Measurements from ENCODE around the gene FAM168B. TPM values are rescaled to one million over a fixed set of nuclear protein-coding genes. Genes with fewer than 3 reads are reported as not detected.

FAM168B gene
- total and polyA plus RNA-seq, 3 donors from 2014 or later, result 76.3 to 165 (median 120) TPM

- H3K27me3 ChIP-seq, result no peaks in the 10 kb centered on the region
- no peak overlapping the region for H3K27ac ChIP-seq
- intact Hi-C loops (cut with DNase I; ENCODE audit: low total_unique reads), result no loop called here
- 64 to 66% methylated on average over 11 of the region's 11 CpGs for WGBS, 2 donors
- DNase-seq, result no peak
- no peak overlapping the region for H3K4me3 ChIP-seq
- no peak for TF ChIP-seq CTCF (IDR thresholded peaks at IDR 0.05)
- TF ChIP-seq POLR2A (IDR thresholded peaks at IDR 0.05), result no peak
- no peaks in the 10 kb centered on the region for H3K36me3 ChIP-seq (ENCODE audit: low read depth, missing control alignments)
- H3K9me3 ChIP-seq, result no peaks in the 10 kb centered on the region
- no peaks in the 10 kb centered on the region for H3K4me1 ChIP-seq
Observed at GRCh38 chr2:131047920-131048560, 45.2 kb downstream of the FAM168B start.

GRCh38 chr2:131046918-131047652 is 46.2 kb downstream of the FAM168B start:
- no peak for TF ChIP-seq CTCF (IDR thresholded peaks at IDR 0.05)
- TF ChIP-seq POLR2A (IDR thresholded peaks at IDR 0.05), result no peak
- H3K4me3 ChIP-seq, result no peak overlapping the region
- no peak for DNase-seq
- H3K4me1 ChIP-seq, result no peaks in the 10 kb centered on the region
- intact Hi-C loops (cut with DNase I; ENCODE audit: low total_unique reads), result no loop called here
- H3K27ac ChIP-seq, result no peak overlapping the region
- 90 to 93% methylated on average over 17 to 18 of the region's 18 CpGs for WGBS, 2 donors
- H3K36me3 ChIP-seq (ENCODE audit: low read depth, missing control alignments), result no peaks in the 10 kb centered on the region
- no peaks in the 10 kb centered on the region for H3K27me3 ChIP-seq
- no peaks in the 10 kb centered on the region for H3K9me3 ChIP-seq

- DNase-seq, result no peak
- WGBS, 2 donors, result 88 to 90% methylated on average over 14 to 32 of the region's 32 CpGs
Observed at GRCh38 chr2:131046028-131046917, 47.0 kb downstream of the FAM168B start.

More at GRCh38 chr2:131046028-131046917, 47.0 kb downstream of the FAM168B start:
- Histone ChIP-seq H3K36me3 (ENCODE audit: low read depth, missing control alignments) (no peaks in the 10 kb centered on the region), H3K4me1 (no peaks in the 10 kb centered on the region), H3K9me3 (no peaks in the 10 kb centered on the region), H3K27me3 (no peaks in the 10 kb centered on the region), H3K4me3 (no peak overlapping the region), H3K27ac (no peak overlapping the region)
- no peak for TF ChIP-seq POLR2A (IDR thresholded peaks at IDR 0.05)
- TF ChIP-seq CTCF (IDR thresholded peaks at IDR 0.05), result no peak
- intact Hi-C loops (cut with DNase I; ENCODE audit: low total_unique reads), result no loop called here

Data from testis (tissue), 3 donors.